ENCODE measurements around the gene TMEM219. TPM values are rescaled to one million over a fixed set of nuclear protein-coding genes. Genes with fewer than 3 reads are reported as not detected.

Gene TMEM219
- total and polyA plus RNA-seq, 2 of the 8 experiments (the other 6 are each of a cell fraction or from before 2014, with no cell fraction given), result 60.2 to 116 TPM

- Histone ChIP-seq H3K14ac (ENCODE audit: insufficient read length) (no peak overlapping the region), H3K36me3 (ENCODE audit: control insufficient read depth in 2 of 4, insufficient read depth in 4 of 4, low read length in 3 of 4) (no peaks in the 10 kb centered on the region), H2AFZ (ENCODE audit: low read length) (0 out of 2 replicates have a peak overlapping the region, but pooled peaks have one; percentile 37), H3K9me3 (ENCODE audit: insufficient read depth in 2 of 2, low read depth in 1 of 2, low read length in 1 of 2) (no peaks in the 10 kb centered on the region), H3K79me2 (ENCODE audit: control insufficient read depth in 1 of 2, insufficient read depth in 2 of 2, low read length in 2 of 2) (no peaks in the 10 kb centered on the region), H3K27ac (ENCODE audit: low read depth, low read length) (no peak overlapping the region), H3K9ac (replicated peaks in 1 of 4; ENCODE audit: extremely low read depth in 1 of 4, low read depth in 3 of 4, low read length in 3 of 4) (no peak overlapping the region), H2BK20ac (ENCODE audit: low read length) (peak overlapping the region; percentile 61; the same call in 1 of the 2 replicates), H3K79me1 (ENCODE audit: low read depth, low read length) (no peaks in the 10 kb centered on the region), H3K18ac (ENCODE audit: extremely low read depth, low read length) (peak overlapping the region; percentile 60; the same call in 1 of the 2 replicates), H2BK15ac (ENCODE audit: low read length) (no peak overlapping the region), H3K23me2 (ENCODE audit: low read depth, low read length) (no peaks in the 10 kb centered on the region), H2BK120ac (replicated peaks; ENCODE audit: low read depth, low read length) (no peak overlapping the region), H3K23ac (ENCODE audit: insufficient read length) (no peak overlapping the region), H4K5ac (ENCODE audit: insufficient read length, low read depth, low read length) (no peak overlapping the region), H3K27me3 (replicated peaks in 1 of 4; ENCODE audit: control insufficient read depth in 3 of 4, extremely low read depth in 1 of 4, insufficient read depth in 3 of 4, low read length in 3 of 4) (peaks cover 0 to 3% (median 0%) of the 10 kb centered on the region in 4 experiments; a peak in 1 of 7 replicates), H3K4me2 (ENCODE audit: insufficient read depth in 1 of 2, low read depth in 2 of 2, low read length in 2 of 2) (no peak overlapping the region), H3K4me1 (replicated peaks in 1 of 4; ENCODE audit: control insufficient read depth in 3 of 4, insufficient read depth in 4 of 4, low read length in 3 of 4) (no peaks in the 10 kb centered on the region; a peak in 1 of 7 replicates), H3K4me3 (ENCODE audit: extremely low read depth in 1 of 4, insufficient read depth in 2 of 4, low read depth in 3 of 4, low read length in 4 of 4) (no peak overlapping the region), H3K4ac (replicated peaks; ENCODE audit: insufficient read length, low read depth, low read length) (no peak overlapping the region), H3K56ac (replicated peaks; ENCODE audit: insufficient read length, low read depth, low read length) (no peak overlapping the region), H2BK5ac (ENCODE audit: low read depth, low read length) (no peak overlapping the region), H2BK12ac (ENCODE audit: low read depth, low read length) (peak overlapping the region; percentile 68; the same call in 1 of the 2 replicates), H4K20me1 (replicated peaks in 1 of 2; ENCODE audit: control insufficient read depth in 1 of 2, insufficient read depth in 2 of 2, low read length in 2 of 2) (no peaks in the 10 kb centered on the region), H2AK5ac (ENCODE audit: low read depth, low read length) (no peak overlapping the region), H4K8ac (ENCODE audit: extremely low read depth, insufficient read depth, low read length) (no peak overlapping the region), H4K91ac (replicated peaks; ENCODE audit: insufficient read length, low read length) (no peak overlapping the region)
- ChIA-PET POLR2A (ENCODE audit: partially characterized antibody) (interaction anchor here (0.8 to 3.8 kb wide), 4 partner anchors 17 to 121 kb away, joined by 3 to 19 read pairs (median 4); partner anchors contain the start of genes ALDOA, HIRIP3 and KCTD13), CTCF (ENCODE audit: partially characterized antibody) (interaction anchor here (0.6 to 3.6 kb wide), 17 partner anchors 8 to 571 kb away, joined by 3 to 19 read pairs (median 6); partner anchors contain the start of genes KCTD13 and TMEM219)
- 72% methylated on average over 11 of the region's 11 CpGs; no CpG with 5 or more reads in 1 of the 2 experiments for WGBS, 2 experiments (ENCODE audit: extremely low coverage in 1 of 2, insufficient coverage in 1 of 2, insufficient read length in 1 of 2, insufficient replicate concordance in 2 of 2, low coverage in 1 of 2, low lambda C conversion rate in 2 of 2, missing lambda C conversion rate in 1 of 2)
- FAIRE-seq (no peak), DNase-seq (ENCODE audit: low read depth in 1 of 2, low spot score in 2 of 2) (no peak)
- TF ChIP-seq RFX5 (IDR thresholded peaks at IDR 0.05; ENCODE audit: borderline replicate concordance, low read depth, low read length) (no peak), ZNF274 (IDR thresholded peaks at IDR 0.05; ENCODE audit: borderline replicate concordance, extremely low read depth, low read length) (no peak), E2F6 (IDR thresholded peaks at IDR 0.05) (no peak), EZH2 (IDR thresholded peaks at IDR 0.05; ENCODE audit: low read depth, low read length, severe bottlenecking) (no peak), NRF1 (IDR thresholded peaks at IDR 0.05; ENCODE audit: low read depth, low read length) (no peak), RAD21 (IDR thresholded peaks at IDR 0.05 in 1 of 2, conservative IDR thresholded peaks at IDR 0.05 in 1 of 2; ENCODE audit: low read depth in 2 of 2, low read length in 2 of 2) (peak; percentile 25 to 31; a peak in 2 of 4 replicates), FOSL1 (IDR thresholded peaks at IDR 0.05; ENCODE audit: insufficient read depth, low read depth, low read length) (no peak), BCL11A (IDR thresholded peaks at IDR 0.05; ENCODE audit: low read depth in 2 of 2, low read length in 2 of 2) (no peak), SAP30 (IDR thresholded peaks at IDR 0.05; ENCODE audit: insufficient read depth, insufficient replicate concordance, low read length) (no peak)
Measured at GRCh38 chr16:29943846-29944799, 17.8 kb upstream of the TMEM219 start.

Data from H1 (cell line).